Lower leg skin (tissue), 3 donors: ENCODE measurements around the gene RNF19B.

Experiments used
- POLR2A ChIP-seq, 2 donors: fragments of 450-650 bp; IDR thresholded peaks; one replicate each; pipeline ENCODE4 v1.6.1; 2016 to 2017; ENCODE audit warnings: antibody characterized with exemption in 2 of 2, mild to moderate bottlenecking in 1 of 2, moderate library complexity in 1 of 2
- TF ChIP-seq, protein P1 (sequence below), 3 donors: fragments of 450-650 bp; IDR thresholded peaks; one replicate each; pipeline ENCODE4 v1.5.1; 2016; ENCODE audit warnings: antibody characterized with exemption in 3 of 3, mild to moderate bottlenecking in 3 of 3, moderate library complexity in 2 of 3

DNA sequence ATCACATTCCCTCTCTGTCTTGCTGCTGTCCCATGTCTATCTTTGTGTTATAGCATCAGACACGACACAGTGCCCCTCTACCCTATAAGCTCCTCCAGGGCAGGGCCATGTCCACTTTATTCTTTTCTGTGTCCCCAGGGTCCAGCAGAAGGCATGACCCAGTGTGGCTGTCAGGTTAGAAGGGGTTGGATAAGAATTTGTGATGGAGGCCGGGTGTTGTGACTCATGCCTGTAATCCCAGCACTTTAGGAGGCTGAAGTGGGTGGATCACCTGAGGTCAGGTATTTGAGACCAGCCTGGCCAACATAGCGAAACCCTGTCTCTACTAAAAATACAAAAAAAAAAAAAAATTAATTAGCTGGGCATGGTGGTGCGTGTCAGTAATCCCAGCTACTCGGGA is 26.3 kb upstream of the RNF19B start:
- TF ChIP-seq POLR2A (IDR thresholded peaks at IDR 0.05): no peak
- TF ChIP-seq, protein P1, sequence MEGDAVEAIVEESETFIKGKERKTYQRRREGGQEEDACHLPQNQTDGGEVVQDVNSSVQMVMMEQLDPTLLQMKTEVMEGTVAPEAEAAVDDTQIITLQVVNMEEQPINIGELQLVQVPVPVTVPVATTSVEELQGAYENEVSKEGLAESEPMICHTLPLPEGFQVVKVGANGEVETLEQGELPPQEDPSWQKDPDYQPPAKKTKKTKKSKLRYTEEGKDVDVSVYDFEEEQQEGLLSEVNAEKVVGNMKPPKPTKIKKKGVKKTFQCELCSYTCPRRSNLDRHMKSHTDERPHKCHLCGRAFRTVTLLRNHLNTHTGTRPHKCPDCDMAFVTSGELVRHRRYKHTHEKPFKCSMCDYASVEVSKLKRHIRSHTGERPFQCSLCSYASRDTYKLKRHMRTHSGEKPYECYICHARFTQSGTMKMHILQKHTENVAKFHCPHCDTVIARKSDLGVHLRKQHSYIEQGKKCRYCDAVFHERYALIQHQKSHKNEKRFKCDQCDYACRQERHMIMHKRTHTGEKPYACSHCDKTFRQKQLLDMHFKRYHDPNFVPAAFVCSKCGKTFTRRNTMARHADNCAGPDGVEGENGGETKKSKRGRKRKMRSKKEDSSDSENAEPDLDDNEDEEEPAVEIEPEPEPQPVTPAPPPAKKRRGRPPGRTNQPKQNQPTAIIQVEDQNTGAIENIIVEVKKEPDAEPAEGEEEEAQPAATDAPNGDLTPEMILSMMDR (IDR thresholded peaks at IDR 0.05): no peak
